Measurements from ENCODE around the gene SPATA4. TPM values are rescaled to one million over a fixed set of nuclear protein-coding genes. Genes with fewer than 3 reads are reported as not detected.

SPATA4 gene
- total and polyA plus RNA-seq, 10 of the 15 experiments (the other 5 are each of a cell fraction or from before 2014, with no cell fraction given): not detected

- no peak for TF ChIP-seq ZBTB40 (IDR thresholded peaks at IDR 0.05; ENCODE audit: borderline replicate concordance)
- TF ChIP-seq SIN3A (IDR thresholded peaks at IDR 0.05; ENCODE audit: low read depth, low read length): no peak
- TF ChIP-seq POLR2A (IDR thresholded peaks at IDR 0.05; ENCODE audit: low read depth, low read length): no peak
Observed at GRCh38 chr4:176156656-176157055, 38.7 kb downstream of the SPATA4 start (continued).

- H3K4me1 ChIP-seq (ENCODE audit: control insufficient read depth, insufficient read depth, low read length): no peaks in the 10 kb centered on the region
- no peak overlapping the region for H2AFZ ChIP-seq (ENCODE audit: control insufficient read depth, low read depth, low read length)
- ATAC-seq (no peak), DNase-seq (ENCODE audit: low read depth, low spot score) (no peak), FAIRE-seq (no peak)
- RAD21 ChIA-PET (ENCODE audit: unreplicated experiment): interaction anchor here (0.7 kb wide), 1 partner anchor 172 kb away, joined by 4 read pairs; no protein-coding TSS in a partner anchor
- in situ Hi-C loops (cut with MboI) (no loop called here), intact Hi-C loops (cut with micrococcal nuclease; ENCODE audit: unreplicated experiment) (loop anchor here (5.0 kb wide), 2 partner anchors 124 to 169 kb away; no protein-coding TSS in a partner anchor)
- no peaks in the 10 kb centered on the region for H4K20me1 ChIP-seq (ENCODE audit: control insufficient read depth, insufficient read depth)
- no peak overlapping the region for H3K4me2 ChIP-seq (ENCODE audit: control insufficient read depth, insufficient read depth)
- BruUV-seq (replicated peaks): no TSS peak
- no peaks in the 10 kb centered on the region for H3K36me3 ChIP-seq (ENCODE audit: control insufficient read depth in 2 of 2, insufficient read depth in 2 of 2, low read length in 1 of 2)
- no peaks in the 10 kb centered on the region for H3K9me3 ChIP-seq (replicated peaks; ENCODE audit: control insufficient read depth, insufficient read depth, low read length)
- no peak overlapping the region for H3K27ac ChIP-seq (ENCODE audit: control insufficient read depth, insufficient read depth)
- H3K79me2 ChIP-seq (ENCODE audit: control insufficient read depth, insufficient read depth, low read length): no peaks in the 10 kb centered on the region
- no peak overlapping the region for H3K9ac ChIP-seq (ENCODE audit: control insufficient read depth, insufficient read depth, low read length)
- H3K27me3 ChIP-seq (replicated peaks in 1 of 2; ENCODE audit: control insufficient read depth in 2 of 2, insufficient read depth in 2 of 2, low read length in 1 of 2): no peaks in the 10 kb centered on the region
- CTCF ChIA-PET: interaction anchor here (0.6 to 1.7 kb wide), 2 partner anchors 14 to 194 kb away, joined by 4 to 6 read pairs; no protein-coding TSS in a partner anchor
- POLR2A ChIA-PET: no interaction called here
- H3K4me3 ChIP-seq: no peak overlapping the region
- WGBS (ENCODE audit: insufficient coverage, insufficient replicate concordance, low lambda C conversion rate, missing lambda C conversion rate): 88% methylated on average over 4 of the region's 4 CpGs
- SMC1A ChIA-PET (ENCODE audit: uncharacterized antibody, unreplicated experiment): interaction anchor here (1.1 kb wide), 1 partner anchor 11 kb away, joined by 4 read pairs; no protein-coding TSS in a partner anchor
- TF ChIP-seq STAT3 (IDR thresholded peaks at IDR 0.05; ENCODE audit: low read depth, low read length): no peak
- TF ChIP-seq HCFC1 (IDR thresholded peaks at IDR 0.05; ENCODE audit: low read length): no peak
- TF ChIP-seq CHD2 (IDR thresholded peaks at IDR 0.05; ENCODE audit: borderline replicate concordance, low read depth, low read length): no peak
- TF ChIP-seq RAD51 (IDR thresholded peaks at IDR 0.05): no peak
- no peak for TF ChIP-seq TBL1XR1 (IDR thresholded peaks at IDR 0.05; ENCODE audit: low read depth, low read length)
- no peak for TF ChIP-seq KLF5 (IDR thresholded peaks at IDR 0.05; ENCODE audit: partially characterized antibody)
- TF ChIP-seq SREBF2 (IDR thresholded peaks at IDR 0.05; ENCODE audit: low read length): no peak
- no peak for TF ChIP-seq MYB (IDR thresholded peaks at IDR 0.05; ENCODE audit: borderline replicate concordance, low read depth, low read length)
- no peak for TF ChIP-seq CEBPZ (IDR thresholded peaks at IDR 0.05; ENCODE audit: low read depth, low read length)
- TF ChIP-seq PAX5 (IDR thresholded peaks at IDR 0.05; ENCODE audit: borderline replicate concordance, low read depth, low read length): no peak
- TF ChIP-seq ATF3 (IDR thresholded peaks at IDR 0.05; ENCODE audit: borderline replicate concordance, extremely low read depth, low read depth, low read length): no peak
Observed at GRCh38 chr4:176153124-176153523, 42.3 kb downstream of the SPATA4 start.
